HCT116 (cell line): ENCODE results near the gene MCF2L.

Source experiments
- CBX3 ChIP-seq: IDR thresholded peaks from 2 replicates; pipeline ENCODE4 v1.6.1; 2012; ENCODE audit warnings: low read depth
- EZH2 ChIP-seq: fragments of 200-600 bp; sonication (generic); IDR thresholded peaks from 2 replicates; pipeline ENCODE4 v1.6.1; 2017; ENCODE audit warnings: antibody characterized with exemption, mixed run types
- RAD21 ChIP-seq: IDR thresholded peaks from 2 replicates; pipeline ENCODE4 v1.6.1; 2012; ENCODE audit warnings: low read depth, mild to moderate bottlenecking
- TCF7L2 ChIP-seq: IDR thresholded peaks from 2 replicates; pipeline ENCODE4 v1.7.0; 2011; ENCODE audit warnings: borderline replicate concordance, inconsistent platforms; ENCODE audit not compliant: insufficient read depth, insufficient read length; ENCODE audit errors: extremely low read depth
- TF ChIP-seq, protein P1 (sequence below), 3 experiments: fragments of 200-600 bp in 1 of 3; sonication (generic) in 1 of 3; IDR thresholded peaks in 2 of 3; conservative IDR thresholded peaks in 1 of 3; 2 replicates each; pipeline ENCODE4 v1.5.1; 2012 to 2017; ENCODE audit warnings: low read depth in 2 of 3, low read length in 2 of 3, antibody characterized with exemption in 1 of 3, borderline replicate concordance in 1 of 3, control low read depth in 1 of 3, mild to moderate bottlenecking in 1 of 3, mixed read lengths in 1 of 3, mixed run types in 1 of 3, moderate library complexity in 1 of 3; ENCODE audit not compliant: insufficient read depth in 1 of 3
- TF ChIP-seq, protein P2 (sequence below): IDR thresholded peaks from 2 replicates; pipeline ENCODE4 v1.6.1; 2012; ENCODE audit warnings: low read depth
- TF ChIP-seq, protein P3 (sequence below): IDR thresholded peaks from 2 replicates; pipeline ENCODE4 v1.6.1; 2012

DNA sequence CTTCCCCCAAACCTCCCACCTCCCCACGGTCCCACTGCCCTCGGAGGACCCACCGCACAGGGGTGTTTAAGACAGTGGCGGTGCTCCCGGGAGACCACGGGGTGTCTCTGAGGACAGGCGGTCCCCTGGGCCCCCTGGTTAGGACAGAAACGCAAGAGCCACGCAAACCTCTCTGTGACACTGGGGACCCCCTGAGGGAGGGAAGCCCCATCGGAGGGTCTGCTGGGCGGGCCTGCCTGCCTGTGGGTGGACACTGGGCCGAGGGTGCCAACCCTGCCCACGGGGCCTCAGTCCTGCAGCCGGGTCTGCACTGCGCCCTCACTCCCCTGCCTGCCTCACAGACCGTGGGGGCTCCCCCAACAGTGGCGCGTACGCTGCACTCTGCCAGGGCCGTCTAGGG, 17.5 kb downstream of the MCF2L start:
- TF ChIP-seq, protein P1, sequence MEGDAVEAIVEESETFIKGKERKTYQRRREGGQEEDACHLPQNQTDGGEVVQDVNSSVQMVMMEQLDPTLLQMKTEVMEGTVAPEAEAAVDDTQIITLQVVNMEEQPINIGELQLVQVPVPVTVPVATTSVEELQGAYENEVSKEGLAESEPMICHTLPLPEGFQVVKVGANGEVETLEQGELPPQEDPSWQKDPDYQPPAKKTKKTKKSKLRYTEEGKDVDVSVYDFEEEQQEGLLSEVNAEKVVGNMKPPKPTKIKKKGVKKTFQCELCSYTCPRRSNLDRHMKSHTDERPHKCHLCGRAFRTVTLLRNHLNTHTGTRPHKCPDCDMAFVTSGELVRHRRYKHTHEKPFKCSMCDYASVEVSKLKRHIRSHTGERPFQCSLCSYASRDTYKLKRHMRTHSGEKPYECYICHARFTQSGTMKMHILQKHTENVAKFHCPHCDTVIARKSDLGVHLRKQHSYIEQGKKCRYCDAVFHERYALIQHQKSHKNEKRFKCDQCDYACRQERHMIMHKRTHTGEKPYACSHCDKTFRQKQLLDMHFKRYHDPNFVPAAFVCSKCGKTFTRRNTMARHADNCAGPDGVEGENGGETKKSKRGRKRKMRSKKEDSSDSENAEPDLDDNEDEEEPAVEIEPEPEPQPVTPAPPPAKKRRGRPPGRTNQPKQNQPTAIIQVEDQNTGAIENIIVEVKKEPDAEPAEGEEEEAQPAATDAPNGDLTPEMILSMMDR (IDR thresholded peaks at IDR 0.05 in 2 of 3, conservative IDR thresholded peaks at IDR 0.05 in 1 of 3; ENCODE audit: borderline replicate concordance in 1 of 3, insufficient read depth in 1 of 3, low read depth in 2 of 3, low read length in 2 of 3) = no peak
- no peak for TF ChIP-seq CBX3
- TF ChIP-seq TCF7L2 = no peak
- TF ChIP-seq, protein P2, sequence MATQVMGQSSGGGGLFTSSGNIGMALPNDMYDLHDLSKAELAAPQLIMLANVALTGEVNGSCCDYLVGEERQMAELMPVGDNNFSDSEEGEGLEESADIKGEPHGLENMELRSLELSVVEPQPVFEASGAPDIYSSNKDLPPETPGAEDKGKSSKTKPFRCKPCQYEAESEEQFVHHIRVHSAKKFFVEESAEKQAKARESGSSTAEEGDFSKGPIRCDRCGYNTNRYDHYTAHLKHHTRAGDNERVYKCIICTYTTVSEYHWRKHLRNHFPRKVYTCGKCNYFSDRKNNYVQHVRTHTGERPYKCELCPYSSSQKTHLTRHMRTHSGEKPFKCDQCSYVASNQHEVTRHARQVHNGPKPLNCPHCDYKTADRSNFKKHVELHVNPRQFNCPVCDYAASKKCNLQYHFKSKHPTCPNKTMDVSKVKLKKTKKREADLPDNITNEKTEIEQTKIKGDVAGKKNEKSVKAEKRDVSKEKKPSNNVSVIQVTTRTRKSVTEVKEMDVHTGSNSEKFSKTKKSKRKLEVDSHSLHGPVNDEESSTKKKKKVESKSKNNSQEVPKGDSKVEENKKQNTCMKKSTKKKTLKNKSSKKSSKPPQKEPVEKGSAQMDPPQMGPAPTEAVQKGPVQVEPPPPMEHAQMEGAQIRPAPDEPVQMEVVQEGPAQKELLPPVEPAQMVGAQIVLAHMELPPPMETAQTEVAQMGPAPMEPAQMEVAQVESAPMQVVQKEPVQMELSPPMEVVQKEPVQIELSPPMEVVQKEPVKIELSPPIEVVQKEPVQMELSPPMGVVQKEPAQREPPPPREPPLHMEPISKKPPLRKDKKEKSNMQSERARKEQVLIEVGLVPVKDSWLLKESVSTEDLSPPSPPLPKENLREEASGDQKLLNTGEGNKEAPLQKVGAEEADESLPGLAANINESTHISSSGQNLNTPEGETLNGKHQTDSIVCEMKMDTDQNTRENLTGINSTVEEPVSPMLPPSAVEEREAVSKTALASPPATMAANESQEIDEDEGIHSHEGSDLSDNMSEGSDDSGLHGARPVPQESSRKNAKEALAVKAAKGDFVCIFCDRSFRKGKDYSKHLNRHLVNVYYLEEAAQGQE = no peak
- no peak for TF ChIP-seq EZH2
- no peak for TF ChIP-seq RAD21
- TF ChIP-seq, protein P3, sequence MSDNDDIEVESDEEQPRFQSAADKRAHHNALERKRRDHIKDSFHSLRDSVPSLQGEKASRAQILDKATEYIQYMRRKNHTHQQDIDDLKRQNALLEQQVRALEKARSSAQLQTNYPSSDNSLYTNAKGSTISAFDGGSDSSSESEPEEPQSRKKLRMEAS = no peak
